HepG2 (cell line): ENCODE results near the gene C1R. TPM values are rescaled to one million over a fixed set of nuclear protein-coding genes. Genes with fewer than 3 reads are reported as not detected.

Experiments used
- ARID3A ChIP-seq: IDR thresholded peaks from 2 replicates; pipeline ENCODE4 v1.6.1; 2012; ENCODE audit warnings: low read depth, low read length, improper control_type of control experiment
- BHLHE40 ChIP-seq: IDR thresholded peaks from 2 replicates; pipeline ENCODE4 v1.6.1; 2011; ENCODE audit warnings: low read length, improper control_type of control experiment
- DNMT3B ChIP-seq: conservative IDR thresholded peaks from 2 replicates; pipeline ENCODE4 v1.6.1; 2016; ENCODE audit warnings: missing biosample characterization, control low read depth
- GPBP1L1 ChIP-seq: sonication (generic); formaldehyde crosslinking; IDR thresholded peaks from 2 replicates; pipeline ENCODE4 v1.5.0; 2020; ENCODE audit warnings: mild to moderate bottlenecking, missing genetic modification reagents
- HMGA1 ChIP-seq: sonication (generic); formaldehyde crosslinking; conservative IDR thresholded peaks from 2 replicates; pipeline ENCODE4 v1.4.0; 2020; ENCODE audit warnings: missing genetic modification reagents
- KLF16 ChIP-seq, 2 experiments: sonication (generic) in 1 of 2; formaldehyde crosslinking in 1 of 2; IDR thresholded peaks; 2 replicates each; pipeline versions ENCODE4 v1.6.1 to v1.8.0; 2016 to 2023; ENCODE audit warnings: missing genetic modification reagents in 2 of 2, missing compliant biosample characterization in 1 of 2
- MATR3 ChIP-seq: sonication (generic); formaldehyde crosslinking; IDR thresholded peaks from 2 replicates; pipeline ENCODE4 v1.4.0; 2020; ENCODE audit warnings: missing genetic modification reagents
- NCOA1 ChIP-seq: sonication (generic); formaldehyde crosslinking; IDR thresholded peaks from 2 replicates; pipeline ENCODE4 v1.9.0; 2021; ENCODE audit warnings: missing genetic modification reagents
- TRAFD1 ChIP-seq: sonication (generic); formaldehyde crosslinking; IDR thresholded peaks from 2 replicates; pipeline ENCODE4 v1.5.1; 2020; ENCODE audit warnings: missing genetic modification reagents, mild to moderate bottlenecking, borderline replicate concordance
- ZFP36L2 ChIP-seq: sonication (generic); formaldehyde crosslinking; IDR thresholded peaks from 2 replicates; pipeline ENCODE4 v1.4.0; 2020; ENCODE audit warnings: missing genetic modification reagents
- ZNF136 ChIP-seq: sonication (generic); formaldehyde crosslinking; IDR thresholded peaks from 2 replicates; pipeline ENCODE4 v1.8.1; 2022; ENCODE audit warnings: low read depth, mild to moderate bottlenecking, moderate library complexity, missing genetic modification reagents
- ZNF18 ChIP-seq: sonication (generic); formaldehyde crosslinking; IDR thresholded peaks from 2 replicates; pipeline ENCODE4 v1.8.0; 2022; ENCODE audit warnings: mild to moderate bottlenecking, missing genetic modification reagents; ENCODE audit not compliant: insufficient replicate concordance
- ZNF709 ChIP-seq: sonication (generic); formaldehyde crosslinking; IDR thresholded peaks from 2 replicates; pipeline ENCODE4 v1.5.0; 2020; ENCODE audit warnings: mild to moderate bottlenecking, missing genetic modification reagents
- ZNF710 ChIP-seq: sonication (generic); formaldehyde crosslinking; IDR thresholded peaks from 2 replicates; pipeline ENCODE4 v1.5.0; 2020; ENCODE audit warnings: mild to moderate bottlenecking, missing genetic modification reagents, borderline replicate concordance
- ZNF776 ChIP-seq: sonication (generic); formaldehyde crosslinking; IDR thresholded peaks from 2 replicates; pipeline ENCODE4 v1.4.0; 2020; ENCODE audit warnings: mild to moderate bottlenecking, missing genetic modification reagents
- ZSCAN25 ChIP-seq: sonication (generic); formaldehyde crosslinking; IDR thresholded peaks from 2 replicates; pipeline ENCODE4 v1.8.0; 2022; ENCODE audit warnings: mild to moderate bottlenecking, missing genetic modification reagents
- polyA plus RNA-seq, 8 experiments: library from polyadenylated mRNA; depleted of rRNA in 3 of 8; stranded (reverse) in 7 of 8; unstranded in 1 of 8; fragments of >200 nt; fragmentation: Illumina TruSeq in 4 of 8; extraction: Trizol in 4 of 8; gene quantifications; 2 replicates each; pipeline versions ENCODE4 v1.2.1 to v1.2.3, GENCODE V29; 2011 to 2016; ENCODE audit warnings: low read depth in 4 of 8, missing spikeins in 1 of 8, mixed read lengths in 1 of 8; ENCODE audit not compliant: insufficient read depth in 1 of 8
- total RNA-seq, 5 experiments: library from RNA; depleted of rRNA; stranded (reverse); fragments of >200 nt; fragmentation: Illumina TruSeq; extraction: Trizol; gene quantifications; 2 replicates each; pipeline ENCODE4 v1.2.3, GENCODE V29; 2016; ENCODE audit warnings: low read depth in 1 of 5
- TF ChIP-seq, protein P1 (sequence below): sonication (generic); formaldehyde crosslinking; IDR thresholded peaks from 2 replicates; pipeline ENCODE4 v1.4.0; 2020; ENCODE audit warnings: missing genetic modification reagents

C1R gene
- total and polyA plus RNA-seq, 2 of the 13 experiments (the other 11 are each of a cell fraction or from before 2014, with no cell fraction given), result 3.5 to 6.5 TPM

- TF ChIP-seq ZNF709 (CRISPR knock-in tag), result no peak
- TF ChIP-seq ZNF776 (CRISPR knock-in tag), result no peak
- TF ChIP-seq MATR3, result no peak
- TF ChIP-seq BHLHE40, result no peak
- peak; percentile 98 for TF ChIP-seq ZSCAN25 (CRISPR knock-in tag)
- TF ChIP-seq ZNF18 (CRISPR knock-in tag), result no peak
- TF ChIP-seq ZNF710, result 0 out of 2 replicates have a peak, but pooled peaks have one; percentile 34
- no peak for TF ChIP-seq DNMT3B
- TF ChIP-seq ARID3A, result no peak
- no peak for TF ChIP-seq HMGA1 (CRISPR knock-in tag)
- no peak for TF ChIP-seq NCOA1 (CRISPR knock-in tag)
- 0 out of 4 replicates have a peak, but pooled peaks of 1 of the 2 experiments have one; percentile 22 for TF ChIP-seq KLF16 (CRISPR knock-in tag; IDR thresholded peaks at IDR 0.05)
- TF ChIP-seq GPBP1L1 (CRISPR knock-in tag), result no peak
- TF ChIP-seq, protein P1, sequence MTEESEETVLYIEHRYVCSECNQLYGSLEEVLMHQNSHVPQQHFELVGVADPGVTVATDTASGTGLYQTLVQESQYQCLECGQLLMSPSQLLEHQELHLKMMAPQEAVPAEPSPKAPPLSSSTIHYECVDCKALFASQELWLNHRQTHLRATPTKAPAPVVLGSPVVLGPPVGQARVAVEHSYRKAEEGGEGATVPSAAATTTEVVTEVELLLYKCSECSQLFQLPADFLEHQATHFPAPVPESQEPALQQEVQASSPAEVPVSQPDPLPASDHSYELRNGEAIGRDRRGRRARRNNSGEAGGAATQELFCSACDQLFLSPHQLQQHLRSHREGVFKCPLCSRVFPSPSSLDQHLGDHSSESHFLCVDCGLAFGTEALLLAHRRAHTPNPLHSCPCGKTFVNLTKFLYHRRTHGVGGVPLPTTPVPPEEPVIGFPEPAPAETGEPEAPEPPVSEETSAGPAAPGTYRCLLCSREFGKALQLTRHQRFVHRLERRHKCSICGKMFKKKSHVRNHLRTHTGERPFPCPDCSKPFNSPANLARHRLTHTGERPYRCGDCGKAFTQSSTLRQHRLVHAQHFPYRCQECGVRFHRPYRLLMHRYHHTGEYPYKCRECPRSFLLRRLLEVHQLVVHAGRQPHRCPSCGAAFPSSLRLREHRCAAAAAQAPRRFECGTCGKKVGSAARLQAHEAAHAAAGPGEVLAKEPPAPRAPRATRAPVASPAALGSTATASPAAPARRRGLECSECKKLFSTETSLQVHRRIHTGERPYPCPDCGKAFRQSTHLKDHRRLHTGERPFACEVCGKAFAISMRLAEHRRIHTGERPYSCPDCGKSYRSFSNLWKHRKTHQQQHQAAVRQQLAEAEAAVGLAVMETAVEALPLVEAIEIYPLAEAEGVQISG, result peak; percentile 63; the same call in 1 of the 2 replicates
- TF ChIP-seq TRAFD1 (CRISPR knock-in tag), result no peak
- no peak for TF ChIP-seq ZNF136 (CRISPR knock-in tag)
- TF ChIP-seq ZFP36L2, result no peak
Observed at GRCh38 chr12:7123806-7124522, 31.7 kb upstream of the C1R start (continued).
